B cell (primary cell): ENCODE data around the gene ACY1. TPM values are rescaled to one million over a fixed set of nuclear protein-coding genes. Genes with fewer than 3 reads are reported as not detected.

Source experiments
- ATAC-seq: fragments of 200-7000 bp; cut with Tn5 transposase; one replicate; pipeline ENCODE4 v1.10.0; 2021; ENCODE audit warnings: low read depth, mild to moderate bottlenecking, moderate number of reproducible peaks, moderate library complexity
- CTCF ChIA-PET: fragments of 350-600 bp; sonication (Branson Sonifier 250); formaldehyde crosslinking; loops from one replicate; lab custom pipeline; 2021; ENCODE audit warnings: antibody characterized with exemption, inconsistent platforms; lab: Charles Lee
- POLR2A ChIA-PET: fragments of 350-600 bp; sonication (Branson Sonifier 250); formaldehyde crosslinking; loops from one replicate; lab custom pipeline; 2021; ENCODE audit warnings: antibody characterized with exemption; lab: Charles Lee
- DNase-seq: peaks from one replicate; pipeline ENCODE4 v3.0.0; 2013
- H2AFZ ChIP-seq: 2 replicates; pipeline ENCODE4 v1.6.1; 2012; ENCODE audit warnings: mild to moderate bottlenecking, low read depth, low read length; ENCODE audit not compliant: insufficient read depth, poor library complexity, severe bottlenecking
- H3K27ac ChIP-seq, 2 donors: 1 replicate in 1 of 2; 2 replicates in 1 of 2; pipeline ENCODE4 v1.5.1; 2012 to 2013; ENCODE audit warnings: low read length in 2 of 2, mild to moderate bottlenecking in 2 of 2, moderate library complexity in 1 of 2
- H3K27me3 ChIP-seq, 4 experiments: fragments of 200-600 bp in 1 of 4; sonication (generic) in 1 of 4; replicated peaks in 1 of 4; 1 replicate in 2 of 4; 2 replicates in 2 of 4; pipeline versions ENCODE4 v1.6.1 to v1.7.0; 2013 to 2016; ENCODE audit warnings: low read length in 3 of 4, mild to moderate bottlenecking in 2 of 4, mixed read lengths in 1 of 4, moderate library complexity in 1 of 4; ENCODE audit not compliant: insufficient read depth in 4 of 4, control insufficient read depth in 3 of 4; ENCODE audit errors: control extremely low read depth in 1 of 4
- H3K36me3 ChIP-seq, 2 experiments: replicated peaks in 1 of 2; 1 replicate in 1 of 2; 2 replicates in 1 of 2; pipeline versions ENCODE4 v1.6.1 to v1.7.1; 2013; ENCODE audit warnings: low read length in 1 of 2; ENCODE audit not compliant: insufficient read depth in 2 of 2, control insufficient read depth in 1 of 2; ENCODE audit errors: control extremely low read depth in 1 of 2, extremely low read depth in 1 of 2
- H3K4me1 ChIP-seq, 2 donors: fragments of 200-600 bp in 1 of 2; sonication (generic) in 1 of 2; 1 replicate in 1 of 2; 2 replicates in 1 of 2; pipeline versions ENCODE4 v1.5.1 to v1.6.1; 2013 to 2017; ENCODE audit warnings: low read length in 2 of 2; ENCODE audit not compliant: control insufficient read depth in 2 of 2, insufficient read depth in 2 of 2
- H3K4me2 ChIP-seq: replicated peaks from 2 replicates; pipeline ENCODE3; 2012; ENCODE audit warnings: mild to moderate bottlenecking, low read depth, low read length; ENCODE audit not compliant: poor library complexity, severe bottlenecking
- H3K4me3 ChIP-seq, 5 experiments: fragments of 200-600 bp in 1 of 5; sonication (generic) in 1 of 5; 1 replicate in 3 of 5; 2 replicates in 2 of 5; pipeline versions ENCODE4 v1.5.1 to v1.7.0; 2011 to 2016; ENCODE audit warnings: low read length in 4 of 5, mild to moderate bottlenecking in 4 of 5, low read depth in 2 of 5, control low read depth in 1 of 5, moderate library complexity in 1 of 5; ENCODE audit not compliant: insufficient read depth in 1 of 5; ENCODE audit errors: control extremely low read depth in 1 of 5, extremely low read depth in 1 of 5
- H3K79me2 ChIP-seq: fragments of 200-600 bp; sonication (generic); one replicate; pipeline ENCODE4 v1.6.0; 2016; ENCODE audit warnings: low read length; ENCODE audit not compliant: control insufficient read depth, insufficient read depth
- H3K9ac ChIP-seq: fragments of 200-600 bp; sonication (generic); 2 replicates; pipeline ENCODE4 v1.6.1; 2017; ENCODE audit warnings: mild to moderate bottlenecking, low read length, moderate library complexity
- H3K9me3 ChIP-seq, 3 donors: one replicate each; pipeline versions ENCODE4 v1.6.1 to v1.7.1; 2013; ENCODE audit warnings: low read length in 2 of 3; ENCODE audit not compliant: control insufficient read depth in 2 of 3, insufficient read depth in 1 of 3; ENCODE audit errors: control extremely low read depth in 1 of 3
- H4K20me1 ChIP-seq: 2 replicates; pipeline ENCODE4 v1.6.0; 2012; ENCODE audit warnings: mild to moderate bottlenecking, low read length; ENCODE audit not compliant: insufficient read depth, control insufficient read depth, poor library complexity, severe bottlenecking
- H3K27ac Mint-ChIP-seq: one replicate; pipeline ENCODE4 v1.8.0; 2021; ENCODE audit warnings: mixed read lengths
- H3K27me3 Mint-ChIP-seq: one replicate; pipeline ENCODE4 v1.8.0; 2021; ENCODE audit warnings: mixed read lengths
- H3K4me1 Mint-ChIP-seq: one replicate; pipeline ENCODE4 v1.8.0; 2021; ENCODE audit warnings: mixed read lengths
- H3K4me3 Mint-ChIP-seq: one replicate; pipeline ENCODE4 v1.8.0; 2021; ENCODE audit warnings: mixed read lengths
- H3K9me3 Mint-ChIP-seq: one replicate; pipeline ENCODE4 v1.8.0; 2022; ENCODE audit warnings: mixed read lengths; ENCODE audit not compliant: insufficient read depth
- CTCF ChIP-seq: fragments of 200-600 bp; IDR thresholded peaks from one replicate; pipeline ENCODE4 v1.8.0; 2022; ENCODE audit warnings: antibody characterized with exemption, mild to moderate bottlenecking
- EZH2 ChIP-seq: IDR thresholded peaks from 2 replicates; pipeline ENCODE4 v1.6.1; 2012; ENCODE audit warnings: borderline replicate concordance, low read depth, mild to moderate bottlenecking, moderate library complexity, low read length; ENCODE audit not compliant: insufficient read depth, poor library complexity, severe bottlenecking
- WGBS: methylation state at CpG from one replicate; pipeline ENCODE4 v1.1.5; 2013; ENCODE audit warnings: missing lambda C conversion rate; ENCODE audit not compliant: insufficient coverage; 5-methylcytosine and 5-hydroxymethylcytosine counted together
- intact Hi-C: fragments of 100-400 bp; cut with micrococcal nuclease; formaldehyde crosslinking; loops from one replicate; pipeline ENCODE4 v1.10.0; 2022
- polyA plus RNA-seq: library from polyadenylated mRNA; depleted of rRNA; stranded (reverse); fragments of >200 nt; gene quantifications from 2 replicates; pipeline ENCODE4 v1.2.3, GENCODE V29; 2012
- total RNA-seq, 2 donors: library from RNA; stranded (reverse); fragments of 120-200 nt in 1 of 2; gene quantifications; 1 replicate in 1 of 2; 2 replicates in 1 of 2; pipeline versions ENCODE4 v1.2.3 to v1.2.4, GENCODE V29; 2013 to 2022

Gene ACY1
- total and polyA plus RNA-seq, 2 donors (not counting 1 experiment from before 2014, with no cell fraction given): 14.6 to 26.2 TPM

GRCh38 chr3:52023101-52023770, 39.9 kb downstream of the ACY1 start:
- Histone ChIP-seq H2AFZ (no peak overlapping the region), H3K27me3 (no peaks in the 10 kb centered on the region), H3K9ac (peak overlapping the region; percentile 23), H3K4me1 (peaks cover 10 to 14% of the 10 kb centered on the region in 2 donors), H3K36me3 (no peaks in the 10 kb centered on the region), H4K20me1 (no peaks in the 10 kb centered on the region), H3K4me3 (no peak overlapping the region), H3K9me3 (no peaks in the 10 kb centered on the region), H3K27ac (no peak overlapping the region), H3K4me2 (peak overlapping the region; percentile 46), H3K79me2 (no peaks in the 10 kb centered on the region)
- H3K4me1 Mint-ChIP-seq: peaks cover 23% of the 10 kb centered on the region
- TF ChIP-seq CTCF (no peak), EZH2 (no peak)
- intact Hi-C loops: no loop called here
- no peak overlapping the region for H3K27ac Mint-ChIP-seq
- ATAC-seq (no peak), DNase-seq (no peak)
- POLR2A ChIA-PET: no interaction called here
- CTCF ChIA-PET: no interaction called here
- H3K9me3 Mint-ChIP-seq: no peaks in the 10 kb centered on the region
- no peak overlapping the region for H3K4me3 Mint-ChIP-seq
- 83% methylated on average over 3 of the region's 3 CpGs for WGBS
- H3K27me3 Mint-ChIP-seq: peaks cover 4% of the 10 kb centered on the region
